HUES48 (cell line): ENCODE results near the gene PRSS37.

Experiments used
- H3K27ac ChIP-seq: one replicate; pipeline ENCODE4 v1.7.0; 2013; ENCODE audit warnings: low read depth, low read length, inconsistent platforms
- H3K27me3 ChIP-seq: 2 replicates; pipeline ENCODE4 v1.6.1; 2013; ENCODE audit warnings: mild to moderate bottlenecking, low read length; ENCODE audit not compliant: control insufficient read depth, insufficient read depth
- H3K36me3 ChIP-seq: 2 replicates; pipeline ENCODE4 v1.6.1; 2013; ENCODE audit warnings: low read length; ENCODE audit not compliant: control insufficient read depth, insufficient read depth
- H3K4me1 ChIP-seq: 2 replicates; pipeline ENCODE4 v1.6.1; 2013; ENCODE audit warnings: mild to moderate bottlenecking, low read length; ENCODE audit not compliant: control insufficient read depth, insufficient read depth
- H3K4me3 ChIP-seq: 2 replicates; pipeline ENCODE4 v1.5.1; 2013; ENCODE audit warnings: mild to moderate bottlenecking, low read depth, low read length
- H3K9ac ChIP-seq: 2 replicates; pipeline ENCODE4 v1.6.1; 2013; ENCODE audit warnings: mild to moderate bottlenecking, low read depth, low read length, moderate library complexity
- H3K9me3 ChIP-seq: 2 replicates; pipeline ENCODE4 v1.6.1; 2013; ENCODE audit warnings: low read length; ENCODE audit not compliant: control insufficient read depth, insufficient read depth

Gene PRSS37

GRCh38 chr7:141788296-141788695 is 53.0 kb downstream of the PRSS37 start:
- Histone ChIP-seq H3K4me1 (no peaks in the 10 kb centered on the region), H3K9me3 (no peaks in the 10 kb centered on the region), H3K9ac (no peak overlapping the region)

More at GRCh38 chr7:141788296-141788695, 53.0 kb downstream of the PRSS37 start:
- 0 out of 2 replicates have a peak, but pooled peaks cover 2% of the 10 kb centered on the region for H3K36me3 ChIP-seq
- no peaks in the 10 kb centered on the region for H3K27me3 ChIP-seq
- no peak overlapping the region for H3K27ac ChIP-seq
- H3K4me3 ChIP-seq = no peak overlapping the region
